Loucy (cell line): ENCODE measurements around the gene RCN1.

ENCODE experiments used
- H2AFZ ChIP-seq: fragments of 200-600 bp; sonication (generic); 2 replicates; pipeline ENCODE4 v1.6.0; 2016; ENCODE audit warnings: antibody characterized with exemption, mild to moderate bottlenecking, low read length, moderate library complexity
- H3F3A ChIP-seq: fragments of 200-600 bp; 2 replicates; pipeline ENCODE4 v1.6.0; 2016; ENCODE audit warnings: antibody characterized with exemption, low read depth, mild to moderate bottlenecking
- H3K27me3 ChIP-seq: fragments of 200-600 bp; sonication (generic); 2 replicates; pipeline ENCODE4 v1.6.1; 2014; ENCODE audit warnings: low read length, mild to moderate bottlenecking; ENCODE audit not compliant: insufficient read depth, poor library complexity, severe bottlenecking
- H3K36me3 ChIP-seq: fragments of 200-600 bp; sonication (generic); 2 replicates; pipeline ENCODE4 v1.6.1; 2016; ENCODE audit warnings: low read length; ENCODE audit not compliant: insufficient read depth
- H3K4me1 ChIP-seq: fragments of 200-600 bp; sonication (generic); 2 replicates; pipeline ENCODE4 v1.5.1; 2014; ENCODE audit warnings: low read length, mild to moderate bottlenecking; ENCODE audit not compliant: insufficient read depth, poor library complexity, severe bottlenecking
- H3K4me2 ChIP-seq: fragments of 200-600 bp; sonication (generic); 2 replicates; pipeline ENCODE4 v1.6.0; 2014; ENCODE audit warnings: antibody characterized with exemption, low read length, low read depth, mild to moderate bottlenecking; ENCODE audit not compliant: poor library complexity, severe bottlenecking
- H3K4me3 ChIP-seq: fragments of 200-600 bp; sonication (generic); 2 replicates; pipeline ENCODE4 v1.5.1; 2014; ENCODE audit warnings: low read length, mild to moderate bottlenecking, mixed read lengths; ENCODE audit not compliant: poor library complexity, severe bottlenecking
- H3K79me2 ChIP-seq: fragments of 200-600 bp; sonication (generic); 2 replicates; pipeline ENCODE4 v1.6.1; 2014; ENCODE audit warnings: low read length; ENCODE audit not compliant: insufficient read depth
- H3K9ac ChIP-seq: fragments of 200-600 bp; sonication (generic); 2 replicates; pipeline ENCODE4 v1.6.0; 2014; ENCODE audit warnings: mild to moderate bottlenecking, low read depth, low read length, moderate library complexity; ENCODE audit not compliant: poor library complexity, severe bottlenecking
- H3K9me2 ChIP-seq: fragments of 200-600 bp; sonication (generic); replicated peaks from 2 replicates; pipeline ENCODE4 v1.6.1; 2016; ENCODE audit warnings: low read depth, low read length, mixed read lengths
- H3K9me3 ChIP-seq: fragments of 200-600 bp; sonication (generic); 2 replicates; pipeline ENCODE4 v1.6.1; 2014; ENCODE audit warnings: mild to moderate bottlenecking, antibody characterized with exemption, low read length, low read depth; ENCODE audit not compliant: insufficient read depth
- H4K20me1 ChIP-seq: fragments of 200-600 bp; sonication (generic); 2 replicates; pipeline ENCODE4 v1.6.0; 2014; ENCODE audit warnings: antibody characterized with exemption, low read length, mild to moderate bottlenecking; ENCODE audit not compliant: insufficient read depth, poor library complexity, severe bottlenecking
- EZH2phosphoT487 ChIP-seq: fragments of 200-600 bp; IDR thresholded peaks from 2 replicates; pipeline ENCODE4 v1.6.1; 2018; ENCODE audit warnings: antibody characterized with exemption, mild to moderate bottlenecking, moderate library complexity, borderline replicate concordance
- TF ChIP-seq, protein P1 (sequence below): fragments of 200-600 bp; sonication (generic); conservative IDR thresholded peaks from 2 replicates; pipeline ENCODE4 v1.5.1; 2014; ENCODE audit warnings: mild to moderate bottlenecking, antibody characterized with exemption, low read length

Gene RCN1

DNA sequence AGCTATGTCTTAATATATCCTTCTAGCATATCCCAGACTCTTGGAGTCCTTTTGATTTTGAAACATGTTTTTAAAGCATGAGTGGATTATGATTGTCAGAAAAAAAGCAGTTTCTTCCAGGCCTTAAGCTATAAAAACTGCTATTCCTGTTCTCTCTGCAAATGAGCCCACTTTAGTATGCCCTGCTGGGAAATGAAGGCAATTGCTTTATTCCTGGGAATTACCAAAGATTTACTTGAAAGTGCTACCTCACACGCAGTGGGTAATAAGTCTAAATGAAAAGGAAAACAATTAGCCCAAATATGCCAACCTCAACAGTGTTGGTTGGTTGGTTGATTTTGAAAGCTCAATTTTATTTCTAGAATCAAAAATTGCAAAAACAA is 17.2 kb upstream of the RCN1 start:
- Histone ChIP-seq H3K9me2 (no peaks in the 10 kb centered on the region), H3K36me3 (no peaks in the 10 kb centered on the region), H3K27me3 (no peaks in the 10 kb centered on the region), H4K20me1 (no peaks in the 10 kb centered on the region), H3K9me3 (no peaks in the 10 kb centered on the region), H2AFZ (no peak overlapping the region), H3K79me2 (no peaks in the 10 kb centered on the region), H3K4me2 (no peak overlapping the region), H3K4me3 (no peak overlapping the region), H3K4me1 (no peaks in the 10 kb centered on the region), H3K9ac (no peak overlapping the region), H3F3A (no peaks in the 10 kb centered on the region)
- TF ChIP-seq, protein P1, sequence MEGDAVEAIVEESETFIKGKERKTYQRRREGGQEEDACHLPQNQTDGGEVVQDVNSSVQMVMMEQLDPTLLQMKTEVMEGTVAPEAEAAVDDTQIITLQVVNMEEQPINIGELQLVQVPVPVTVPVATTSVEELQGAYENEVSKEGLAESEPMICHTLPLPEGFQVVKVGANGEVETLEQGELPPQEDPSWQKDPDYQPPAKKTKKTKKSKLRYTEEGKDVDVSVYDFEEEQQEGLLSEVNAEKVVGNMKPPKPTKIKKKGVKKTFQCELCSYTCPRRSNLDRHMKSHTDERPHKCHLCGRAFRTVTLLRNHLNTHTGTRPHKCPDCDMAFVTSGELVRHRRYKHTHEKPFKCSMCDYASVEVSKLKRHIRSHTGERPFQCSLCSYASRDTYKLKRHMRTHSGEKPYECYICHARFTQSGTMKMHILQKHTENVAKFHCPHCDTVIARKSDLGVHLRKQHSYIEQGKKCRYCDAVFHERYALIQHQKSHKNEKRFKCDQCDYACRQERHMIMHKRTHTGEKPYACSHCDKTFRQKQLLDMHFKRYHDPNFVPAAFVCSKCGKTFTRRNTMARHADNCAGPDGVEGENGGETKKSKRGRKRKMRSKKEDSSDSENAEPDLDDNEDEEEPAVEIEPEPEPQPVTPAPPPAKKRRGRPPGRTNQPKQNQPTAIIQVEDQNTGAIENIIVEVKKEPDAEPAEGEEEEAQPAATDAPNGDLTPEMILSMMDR = no peak
- TF ChIP-seq EZH2phosphoT487 = no peak

- Histone ChIP-seq H3K9me3 (no peaks in the 10 kb centered on the region), H3F3A (no peaks in the 10 kb centered on the region), H3K9me2 (no peaks in the 10 kb centered on the region), H3K4me3 (no peak overlapping the region), H3K79me2 (no peaks in the 10 kb centered on the region), H4K20me1 (no peaks in the 10 kb centered on the region), H3K9ac (no peak overlapping the region), H3K4me1 (peaks cover 3% of the 10 kb centered on the region), H3K4me2 (no peak overlapping the region), H3K36me3 (no peaks in the 10 kb centered on the region), H3K27me3 (no peaks in the 10 kb centered on the region), H2AFZ (no peak overlapping the region)
- TF ChIP-seq, protein P1 = no peak
- TF ChIP-seq EZH2phosphoT487 = no peak
These were observed 11.3 kb upstream of the RCN1 start for GRCh38 chr11:32079553-32079952.

DNA sequence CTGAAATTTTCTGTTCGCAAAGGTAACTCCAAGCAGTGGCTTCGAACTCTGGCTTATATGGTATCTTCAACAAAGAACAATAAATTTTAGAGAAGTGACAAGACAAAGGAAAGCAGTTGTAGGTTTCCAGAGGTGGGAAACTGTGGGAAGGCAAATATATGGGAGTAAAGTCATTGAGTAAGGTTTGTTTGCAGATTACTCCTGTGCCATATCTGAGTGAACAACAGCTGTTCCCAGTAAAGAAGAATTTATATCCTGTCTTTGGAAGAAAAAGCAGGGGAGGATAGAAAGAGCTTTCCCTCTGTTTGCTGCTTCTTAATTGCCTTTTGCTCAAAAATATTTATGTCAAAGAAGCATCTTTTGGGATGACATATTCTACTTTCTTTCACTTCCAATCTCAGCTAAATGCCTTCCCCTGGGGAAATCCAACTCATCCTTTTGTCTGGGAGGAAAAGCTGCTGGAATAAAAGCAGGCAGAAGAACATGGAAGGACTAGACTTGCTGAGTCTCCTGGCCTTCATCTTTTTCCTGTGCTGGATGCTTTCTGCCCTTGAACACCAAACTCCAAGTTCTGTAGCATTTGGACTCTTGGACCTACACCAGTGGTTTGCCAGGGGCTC is 10.4 kb upstream of the RCN1 start:
- no peak overlapping the region for H2AFZ ChIP-seq
- no peak overlapping the region for H3K9ac ChIP-seq
- no peaks in the 10 kb centered on the region for H3K9me3 ChIP-seq
- H3K4me2 ChIP-seq = no peak overlapping the region
- no peaks in the 10 kb centered on the region for H4K20me1 ChIP-seq
- TF ChIP-seq, protein P1 = no peak
- no peak for TF ChIP-seq EZH2phosphoT487
- no peaks in the 10 kb centered on the region for H3F3A ChIP-seq
- H3K27me3 ChIP-seq = no peaks in the 10 kb centered on the region
- no peaks in the 10 kb centered on the region for H3K36me3 ChIP-seq
- no peak overlapping the region for H3K4me3 ChIP-seq
- no peaks in the 10 kb centered on the region for H3K79me2 ChIP-seq
- peaks cover 3% of the 10 kb centered on the region for H3K4me1 ChIP-seq
- H3K9me2 ChIP-seq = no peaks in the 10 kb centered on the region
